ENCODE results near the gene TLR4.
A peak's percentile ranks its signal among the peaks of the same experiment; 100 is the strongest.

TLR4 gene

GRCh38 chr9:117734523-117735314, 30.5 kb downstream of the TLR4 start:
- no peak overlapping the region for H3K4me3 ChIP-seq (ENCODE audit: low read length)
- no peak overlapping the region for H3K9ac ChIP-seq (ENCODE audit: low read length)
- no peak overlapping the region for H3K27ac ChIP-seq (ENCODE audit: low read depth, low read length)
- H3K27me3 ChIP-seq (ENCODE audit: control insufficient read depth, insufficient read depth, low read length): no peaks in the 10 kb centered on the region
- no peaks in the 10 kb centered on the region for H3K4me1 ChIP-seq (ENCODE audit: control insufficient read depth, insufficient read depth, low read length)
- no peaks in the 10 kb centered on the region for H3K36me3 ChIP-seq (ENCODE audit: control insufficient read depth, insufficient read depth, low read length)

GRCh38 chr9:117737721-117738226, 33.6 kb downstream of the TLR4 start:
- H3K27me3 ChIP-seq (ENCODE audit: control insufficient read depth, insufficient read depth, low read length): no peaks in the 10 kb centered on the region
- H3K36me3 ChIP-seq (ENCODE audit: control insufficient read depth, insufficient read depth, low read length): no peaks in the 10 kb centered on the region
- no peaks in the 10 kb centered on the region for H3K4me1 ChIP-seq (ENCODE audit: control insufficient read depth, insufficient read depth, low read length)
- H3K9ac ChIP-seq (ENCODE audit: low read length): no peak overlapping the region
- H3K27ac ChIP-seq (ENCODE audit: low read depth, low read length): no peak overlapping the region
- H3K4me3 ChIP-seq (ENCODE audit: low read length): no peak overlapping the region

- no peaks in the 10 kb centered on the region for H3K36me3 ChIP-seq (ENCODE audit: control insufficient read depth, insufficient read depth, low read length)
- H3K4me1 ChIP-seq (ENCODE audit: control insufficient read depth, insufficient read depth, low read length): no peaks in the 10 kb centered on the region
- H3K27me3 ChIP-seq (ENCODE audit: control insufficient read depth, insufficient read depth, low read length): no peaks in the 10 kb centered on the region
- no peak overlapping the region for H3K27ac ChIP-seq (ENCODE audit: low read depth, low read length)
- no peak overlapping the region for H3K9ac ChIP-seq (ENCODE audit: low read length)
- H3K4me3 ChIP-seq (ENCODE audit: low read length): no peak overlapping the region
Observed at GRCh38 chr9:117739206-117739605, 35.0 kb downstream of the TLR4 start.

- no peaks in the 10 kb centered on the region for H3K27me3 ChIP-seq (ENCODE audit: control insufficient read depth, insufficient read depth, low read length)
- H3K36me3 ChIP-seq (ENCODE audit: control insufficient read depth, insufficient read depth, low read length): no peaks in the 10 kb centered on the region
- H3K4me3 ChIP-seq (ENCODE audit: low read length): no peak overlapping the region
- no peak overlapping the region for H3K27ac ChIP-seq (ENCODE audit: low read depth, low read length)
- H3K9ac ChIP-seq (ENCODE audit: low read length): no peak overlapping the region
- no peaks in the 10 kb centered on the region for H3K4me1 ChIP-seq (ENCODE audit: control insufficient read depth, insufficient read depth, low read length)
Observed at GRCh38 chr9:117739624-117740347, 35.6 kb downstream of the TLR4 start.

- H3K4me3 ChIP-seq (ENCODE audit: low read length): no peak overlapping the region
- H3K27me3 ChIP-seq (ENCODE audit: control insufficient read depth, insufficient read depth, low read length): peaks cover 2% of the 10 kb centered on the region
- H3K9ac ChIP-seq (ENCODE audit: low read length): no peak overlapping the region
- no peaks in the 10 kb centered on the region for H3K4me1 ChIP-seq (ENCODE audit: control insufficient read depth, insufficient read depth, low read length)
- H3K27ac ChIP-seq (ENCODE audit: low read depth, low read length): no peak overlapping the region
- no peaks in the 10 kb centered on the region for H3K36me3 ChIP-seq (ENCODE audit: control insufficient read depth, insufficient read depth, low read length)
Observed at GRCh38 chr9:117742131-117742530, 37.9 kb downstream of the TLR4 start.

- Histone ChIP-seq H3K4me3 (ENCODE audit: low read length) (no peak overlapping the region), H3K9ac (ENCODE audit: low read length) (no peak overlapping the region), H3K36me3 (ENCODE audit: control insufficient read depth, insufficient read depth, low read length) (no peaks in the 10 kb centered on the region), H3K27ac (ENCODE audit: low read depth, low read length) (no peak overlapping the region), H3K4me1 (ENCODE audit: control insufficient read depth, insufficient read depth, low read length) (no peaks in the 10 kb centered on the region), H3K27me3 (ENCODE audit: control insufficient read depth, insufficient read depth, low read length) (peaks cover 2% of the 10 kb centered on the region)
Observed at GRCh38 chr9:117744369-117744768, 40.2 kb downstream of the TLR4 start.

GRCh38 chr9:117744856-117745389, 40.7 kb downstream of the TLR4 start:
- Histone ChIP-seq H3K27me3 (ENCODE audit: control insufficient read depth, insufficient read depth, low read length) (peaks cover 2% of the 10 kb centered on the region), H3K27ac (ENCODE audit: low read depth, low read length) (no peak overlapping the region), H3K4me1 (ENCODE audit: control insufficient read depth, insufficient read depth, low read length) (no peaks in the 10 kb centered on the region), H3K36me3 (ENCODE audit: control insufficient read depth, insufficient read depth, low read length) (no peaks in the 10 kb centered on the region), H3K4me3 (ENCODE audit: low read length) (peak overlapping the region; percentile 38), H3K9ac (ENCODE audit: low read length) (no peak overlapping the region)

GRCh38 chr9:117745598-117745997, 41.4 kb downstream of the TLR4 start:
- H3K4me3 ChIP-seq (ENCODE audit: low read length): no peak overlapping the region
- peaks cover 2% of the 10 kb centered on the region for H3K27me3 ChIP-seq (ENCODE audit: control insufficient read depth, insufficient read depth, low read length)
- no peaks in the 10 kb centered on the region for H3K4me1 ChIP-seq (ENCODE audit: control insufficient read depth, insufficient read depth, low read length)
- H3K36me3 ChIP-seq (ENCODE audit: control insufficient read depth, insufficient read depth, low read length): no peaks in the 10 kb centered on the region
- H3K9ac ChIP-seq (ENCODE audit: low read length): no peak overlapping the region
- no peak overlapping the region for H3K27ac ChIP-seq (ENCODE audit: low read depth, low read length)

GRCh38 chr9:117746263-117746662, 42.1 kb downstream of the TLR4 start:
- no peaks in the 10 kb centered on the region for H3K4me1 ChIP-seq (ENCODE audit: control insufficient read depth, insufficient read depth, low read length)
- H3K4me3 ChIP-seq (ENCODE audit: low read length): no peak overlapping the region
- no peak overlapping the region for H3K27ac ChIP-seq (ENCODE audit: low read depth, low read length)
- no peaks in the 10 kb centered on the region for H3K36me3 ChIP-seq (ENCODE audit: control insufficient read depth, insufficient read depth, low read length)
- no peak overlapping the region for H3K9ac ChIP-seq (ENCODE audit: low read length)
- H3K27me3 ChIP-seq (ENCODE audit: control insufficient read depth, insufficient read depth, low read length): peaks cover 2% of the 10 kb centered on the region

- Histone ChIP-seq H3K4me3 (ENCODE audit: low read length) (no peak overlapping the region), H3K27ac (ENCODE audit: low read depth, low read length) (no peak overlapping the region), H3K4me1 (ENCODE audit: control insufficient read depth, insufficient read depth, low read length) (no peaks in the 10 kb centered on the region), H3K27me3 (ENCODE audit: control insufficient read depth, insufficient read depth, low read length) (peaks cover 2% of the 10 kb centered on the region), H3K36me3 (ENCODE audit: control insufficient read depth, insufficient read depth, low read length) (no peaks in the 10 kb centered on the region), H3K9ac (ENCODE audit: low read length) (no peak overlapping the region)
Observed at GRCh38 chr9:117747386-117747970, 43.3 kb downstream of the TLR4 start.

GRCh38 chr9:117750401-117750800, 46.2 kb downstream of the TLR4 start:
- H3K36me3 ChIP-seq (ENCODE audit: control insufficient read depth, insufficient read depth, low read length): no peaks in the 10 kb centered on the region
- no peak overlapping the region for H3K4me3 ChIP-seq (ENCODE audit: low read length)
- no peaks in the 10 kb centered on the region for H3K4me1 ChIP-seq (ENCODE audit: control insufficient read depth, insufficient read depth, low read length)
- peaks cover 2% of the 10 kb centered on the region for H3K27me3 ChIP-seq (ENCODE audit: control insufficient read depth, insufficient read depth, low read length)
- H3K9ac ChIP-seq (ENCODE audit: low read length): no peak overlapping the region
- no peak overlapping the region for H3K27ac ChIP-seq (ENCODE audit: low read depth, low read length)

GRCh38 chr9:117752894-117753293, 48.7 kb downstream of the TLR4 start:
- no peaks in the 10 kb centered on the region for H3K27me3 ChIP-seq (ENCODE audit: control insufficient read depth, insufficient read depth, low read length)
- H3K36me3 ChIP-seq (ENCODE audit: control insufficient read depth, insufficient read depth, low read length): no peaks in the 10 kb centered on the region
- H3K4me1 ChIP-seq (ENCODE audit: control insufficient read depth, insufficient read depth, low read length): no peaks in the 10 kb centered on the region
- H3K9ac ChIP-seq (ENCODE audit: low read length): no peak overlapping the region
- no peak overlapping the region for H3K27ac ChIP-seq (ENCODE audit: low read depth, low read length)
- no peak overlapping the region for H3K4me3 ChIP-seq (ENCODE audit: low read length)

All from rectal smooth muscle tissue (tissue), 1 donor.